ENCODE data around the gene ANKRD34A. TPM values are rescaled to one million over a fixed set of nuclear protein-coding genes. Genes with fewer than 3 reads are reported as not detected.

The ANKRD34A gene
- total RNA-seq, 4 donors from 2014 or later = 0.32 to 1.7 (median 0.58) TPM

GRCh38 chr1:145955436-145955835 lies 8.9 kb downstream of the ANKRD34A start:
- DNase-seq (ENCODE audit: low spot score) = no peak
- ATAC-seq (ENCODE audit: low FRiP score) = no peak
- no peak for TF ChIP-seq CTCF (IDR thresholded peaks at IDR 0.05)

GRCh38 chr1:145953861-145954260 lies 10.5 kb downstream of the ANKRD34A start:
- ATAC-seq (ENCODE audit: low FRiP score) = no peak
- DNase-seq (ENCODE audit: low spot score) = no peak

GRCh38 chr1:145952903-145953302 lies 11.5 kb downstream of the ANKRD34A start:
- ATAC-seq (ENCODE audit: low FRiP score) (no peak), DNase-seq (ENCODE audit: low spot score) (no peak)
- TF ChIP-seq CTCF (IDR thresholded peaks at IDR 0.05) = no peak

More at GRCh38 chr1:145953861-145954260, 10.5 kb downstream of the ANKRD34A start:
- no peak for TF ChIP-seq CTCF (IDR thresholded peaks at IDR 0.05)

- TF ChIP-seq CTCF (IDR thresholded peaks at IDR 0.05) = no peak
- ATAC-seq (ENCODE audit: low FRiP score) (no peak), DNase-seq (ENCODE audit: low spot score) (no peak)
Measured at GRCh38 chr1:145951526-145951925, 12.8 kb downstream of the ANKRD34A start.

GRCh38 chr1:145949219-145949618 lies 15.2 kb downstream of the ANKRD34A start:
- ATAC-seq (ENCODE audit: low FRiP score) (no peak), DNase-seq (ENCODE audit: low spot score) (no peak)
- no peak for TF ChIP-seq CTCF (IDR thresholded peaks at IDR 0.05)

- no peak for TF ChIP-seq CTCF (IDR thresholded peaks at IDR 0.05)
- DNase-seq (ENCODE audit: low spot score) = no peak
- ATAC-seq (ENCODE audit: low FRiP score) = no peak
Measured at GRCh38 chr1:145947551-145947950, 16.8 kb downstream of the ANKRD34A start.

GRCh38 chr1:145946477-145946986 lies 17.8 kb downstream of the ANKRD34A start:
- ATAC-seq (ENCODE audit: low FRiP score) (no peak), DNase-seq (ENCODE audit: low spot score) (no peak)
- TF ChIP-seq CTCF (IDR thresholded peaks at IDR 0.05) = no peak

Data from omental fat pad (tissue), 4 donors.